ENCODE measurements around the gene AP3B1.

GRCh38 chr5:78339617-78340436, 45.3 kb upstream of the AP3B1 start:
- TF ChIP-seq RAD21 (IDR thresholded peaks at IDR 0.05 in 1 of 2, conservative IDR thresholded peaks at IDR 0.05 in 1 of 2; ENCODE audit: low read depth in 2 of 2, low read length in 2 of 2) (no peak), JUND (IDR thresholded peaks at IDR 0.05; ENCODE audit: low read length) (no peak), CTCF (IDR thresholded peaks at IDR 0.05; ENCODE audit: control extremely low read depth in 1 of 3, insufficient read depth in 1 of 3, low read depth in 1 of 3, low read length in 3 of 3) (no peak), POLR2A (IDR thresholded peaks at IDR 0.05; ENCODE audit: control extremely low read depth in 1 of 2, low read depth in 2 of 2, low read length in 2 of 2) (no peak), EP300 (IDR thresholded peaks at IDR 0.05; ENCODE audit: borderline replicate concordance in 1 of 2, low read depth in 2 of 2, low read length in 2 of 2) (no peak), SP4 (IDR thresholded peaks at IDR 0.05; ENCODE audit: low read length) (no peak), SRF (IDR thresholded peaks at IDR 0.05; ENCODE audit: low read depth, low read length) (no peak), BACH1 (IDR thresholded peaks at IDR 0.05; ENCODE audit: low read length) (no peak)

All from H1 (cell line).